ENCODE data around the gene SPESP1.

DNA sequence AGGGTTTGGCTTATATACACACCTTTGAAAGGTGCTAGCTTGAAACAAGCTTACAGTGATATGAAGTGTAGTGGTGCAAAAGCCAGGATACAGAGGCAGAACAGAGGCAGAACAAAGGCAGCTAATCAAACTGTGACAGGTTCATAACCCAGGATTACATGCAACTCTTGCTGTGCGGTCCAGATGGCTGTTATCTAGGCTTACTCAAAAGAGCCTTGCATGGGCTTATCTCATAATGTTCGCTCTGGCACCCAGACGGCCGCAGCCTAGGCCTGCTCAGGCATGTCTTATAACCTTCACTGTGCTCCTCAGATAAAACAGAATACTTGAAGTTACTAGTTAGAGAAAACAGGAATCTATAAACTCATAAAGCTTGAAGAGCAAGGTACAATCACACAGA, 61.4 kb downstream of the SPESP1 start:
- TF ChIP-seq POLR2AphosphoS5 (IDR thresholded peaks at IDR 0.05; ENCODE audit: insufficient read depth in 1 of 2, low read depth in 1 of 2) (no peak), CTCF (IDR thresholded peaks at IDR 0.05) (no peak), POLR2A (IDR thresholded peaks at IDR 0.05) (no peak)
